Measurements from ENCODE around the gene POSTN.

DNA sequence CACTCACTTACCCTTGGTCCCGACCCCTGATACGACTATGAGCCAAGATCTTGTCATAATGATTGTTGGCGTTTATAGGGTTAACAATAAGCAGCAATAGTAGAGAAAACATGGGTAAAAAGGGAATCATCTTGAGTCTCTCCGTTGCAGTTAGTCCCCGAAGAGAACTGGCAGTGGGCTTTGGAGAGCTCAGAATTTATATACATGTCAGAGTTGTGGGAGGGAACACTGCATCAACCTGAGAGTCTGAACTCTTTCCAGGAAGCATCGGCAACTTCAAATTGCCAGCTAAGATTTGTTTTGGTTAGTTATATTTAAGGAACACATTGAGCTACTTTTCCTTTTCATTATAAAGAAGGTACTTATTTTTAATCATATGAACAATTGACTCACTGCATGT is at the start of gene POSTN:
- no peak for TF ChIP-seq POLR2A (IDR thresholded peaks at IDR 0.05)
- TF ChIP-seq, protein P1, sequence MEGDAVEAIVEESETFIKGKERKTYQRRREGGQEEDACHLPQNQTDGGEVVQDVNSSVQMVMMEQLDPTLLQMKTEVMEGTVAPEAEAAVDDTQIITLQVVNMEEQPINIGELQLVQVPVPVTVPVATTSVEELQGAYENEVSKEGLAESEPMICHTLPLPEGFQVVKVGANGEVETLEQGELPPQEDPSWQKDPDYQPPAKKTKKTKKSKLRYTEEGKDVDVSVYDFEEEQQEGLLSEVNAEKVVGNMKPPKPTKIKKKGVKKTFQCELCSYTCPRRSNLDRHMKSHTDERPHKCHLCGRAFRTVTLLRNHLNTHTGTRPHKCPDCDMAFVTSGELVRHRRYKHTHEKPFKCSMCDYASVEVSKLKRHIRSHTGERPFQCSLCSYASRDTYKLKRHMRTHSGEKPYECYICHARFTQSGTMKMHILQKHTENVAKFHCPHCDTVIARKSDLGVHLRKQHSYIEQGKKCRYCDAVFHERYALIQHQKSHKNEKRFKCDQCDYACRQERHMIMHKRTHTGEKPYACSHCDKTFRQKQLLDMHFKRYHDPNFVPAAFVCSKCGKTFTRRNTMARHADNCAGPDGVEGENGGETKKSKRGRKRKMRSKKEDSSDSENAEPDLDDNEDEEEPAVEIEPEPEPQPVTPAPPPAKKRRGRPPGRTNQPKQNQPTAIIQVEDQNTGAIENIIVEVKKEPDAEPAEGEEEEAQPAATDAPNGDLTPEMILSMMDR (IDR thresholded peaks at IDR 0.05) = no peak
- no peak for TF ChIP-seq EP300 (IDR thresholded peaks at IDR 0.05)

Data from ovary (tissue), 3 donors.